HG02973 (cell line): Measurements from ENCODE around the gene MYOM1.
"Not testable (repeated sequence)": the region's sequence is repeated elsewhere in the genome, so short reads cannot be mapped to it uniquely, and the experiment has no call there.

Source experiments
- ATAC-seq: cut with Tn5 transposase; IDR thresholded peaks from one replicate; pipeline ENCODE4 v1.9.1; 2021; ENCODE audit warnings: moderate library complexity; ENCODE audit not compliant: unreplicated experiment

Gene MYOM1

DNA sequence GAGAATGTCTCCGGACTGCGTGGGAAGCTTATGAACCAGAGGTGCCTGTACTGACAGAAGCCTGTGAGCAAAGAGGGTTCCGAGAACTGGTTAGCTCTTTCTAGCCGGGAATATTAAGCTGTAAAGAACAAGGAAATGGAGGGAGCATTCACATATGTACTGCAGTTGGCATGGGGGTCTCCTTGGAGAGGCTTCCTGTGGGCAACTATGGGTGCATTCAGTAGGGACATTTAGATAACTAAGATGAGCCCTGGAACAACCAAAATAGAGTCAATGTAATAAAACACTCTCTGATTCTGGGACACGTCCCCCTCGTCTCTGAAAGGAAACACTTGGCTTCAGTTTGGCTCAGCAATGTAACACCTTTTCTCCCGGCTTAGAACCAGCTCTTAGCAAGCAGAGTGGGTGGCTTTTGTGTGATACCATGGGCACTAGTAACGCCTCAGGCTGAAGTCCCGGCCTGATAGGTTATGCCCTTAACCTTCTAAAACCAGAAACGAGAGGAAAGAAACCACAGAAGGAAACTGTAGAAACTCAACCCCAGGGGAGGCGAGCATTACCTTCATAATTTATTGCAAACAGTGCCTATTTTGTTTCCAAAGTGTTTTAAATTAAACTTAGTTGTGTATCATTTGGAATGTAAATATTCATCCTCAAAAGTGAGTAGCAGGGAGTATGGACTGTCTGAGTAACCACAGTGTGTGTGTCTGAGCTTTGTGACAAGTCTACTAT lies 158.0 kb downstream of the MYOM1 start:
- ATAC-seq: peak; percentile 39

DNA sequence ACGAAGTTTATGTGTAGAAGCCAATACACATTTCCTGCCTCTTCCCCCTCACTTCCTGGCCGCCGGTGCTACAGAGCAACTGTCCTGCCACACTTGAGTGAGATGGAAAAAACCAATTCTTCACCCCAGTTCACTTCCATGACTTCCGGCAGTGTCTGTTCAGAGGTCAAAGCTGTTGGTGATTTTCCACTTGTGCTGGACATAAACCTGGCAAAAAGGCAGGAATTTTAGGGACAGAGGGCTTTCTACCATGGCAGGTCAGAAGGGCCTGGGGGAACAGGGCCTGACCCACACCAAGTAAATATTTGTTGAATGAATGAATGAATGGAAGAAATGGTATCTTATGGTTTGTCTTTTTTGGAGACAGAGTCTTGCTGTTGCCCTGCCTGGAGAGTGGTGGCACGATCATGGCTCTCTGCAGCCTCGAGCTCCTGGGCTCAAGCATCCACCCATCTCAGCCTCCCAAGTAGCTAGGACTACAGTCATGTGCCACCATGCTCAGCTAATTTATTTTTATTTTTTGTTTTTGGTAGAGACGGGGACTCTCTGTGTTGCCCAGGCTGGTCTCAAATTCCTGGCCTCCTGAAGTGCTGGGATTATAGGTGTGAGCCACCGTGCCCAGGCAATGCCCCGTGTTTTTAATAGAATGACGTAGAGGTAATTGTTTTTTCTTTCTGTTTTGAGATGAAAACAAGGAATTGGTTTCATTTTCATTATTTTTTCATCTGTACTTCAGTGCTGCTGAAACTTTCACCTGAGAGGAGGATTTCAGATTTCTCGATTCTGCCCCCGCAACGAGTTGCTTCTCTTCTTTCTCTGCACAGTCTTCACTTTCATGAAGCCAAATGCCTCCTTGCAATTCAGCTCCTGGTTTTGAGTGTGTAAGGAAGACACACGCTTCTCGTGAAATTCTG lies 158.8 kb downstream of the MYOM1 start:
- ATAC-seq: peak; percentile 48

GRCh38 chr18:3059272-3059671 lies 160.5 kb downstream of the MYOM1 start:
- no peak for ATAC-seq

DNA sequence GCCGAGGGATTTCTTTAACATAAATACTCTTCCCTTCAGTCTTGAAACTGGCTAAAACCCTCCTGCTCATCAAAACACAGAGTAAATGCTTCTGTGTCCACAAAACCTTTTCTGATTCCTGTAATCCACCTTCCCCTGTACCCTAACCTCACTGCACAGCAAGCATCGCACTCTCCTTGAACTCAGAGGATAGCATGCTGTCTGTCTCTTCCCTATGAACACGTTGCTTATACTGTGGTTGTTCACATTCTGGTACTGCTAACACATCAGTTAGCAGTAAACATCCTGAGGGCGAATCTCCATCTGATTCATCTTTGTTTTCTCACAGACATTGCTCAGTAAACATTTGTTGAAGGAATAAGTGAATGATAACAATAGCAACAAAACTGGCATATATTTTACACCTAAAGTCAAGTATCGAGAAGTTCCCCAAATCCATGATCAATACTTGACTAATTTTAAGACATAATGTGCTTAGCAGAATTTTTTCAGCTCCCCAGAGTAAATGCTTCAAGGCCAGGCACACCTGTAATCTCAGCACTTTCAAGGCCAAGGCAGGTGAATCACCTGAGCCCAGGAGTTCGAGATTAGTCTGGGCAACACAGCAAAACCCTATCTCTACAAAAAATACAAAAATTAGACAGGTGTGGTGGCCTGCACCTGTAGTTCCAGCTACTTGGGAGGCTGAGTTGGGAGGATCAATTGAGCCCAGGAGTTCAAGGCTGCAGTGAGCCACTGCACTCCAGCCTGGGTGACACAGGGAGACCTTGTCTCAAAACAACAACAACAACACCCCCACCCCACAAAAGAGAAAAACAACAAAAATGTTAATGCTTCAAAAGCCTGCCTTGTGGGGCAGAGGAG lies 161.2 kb downstream of the MYOM1 start:
- no peak for ATAC-seq

DNA sequence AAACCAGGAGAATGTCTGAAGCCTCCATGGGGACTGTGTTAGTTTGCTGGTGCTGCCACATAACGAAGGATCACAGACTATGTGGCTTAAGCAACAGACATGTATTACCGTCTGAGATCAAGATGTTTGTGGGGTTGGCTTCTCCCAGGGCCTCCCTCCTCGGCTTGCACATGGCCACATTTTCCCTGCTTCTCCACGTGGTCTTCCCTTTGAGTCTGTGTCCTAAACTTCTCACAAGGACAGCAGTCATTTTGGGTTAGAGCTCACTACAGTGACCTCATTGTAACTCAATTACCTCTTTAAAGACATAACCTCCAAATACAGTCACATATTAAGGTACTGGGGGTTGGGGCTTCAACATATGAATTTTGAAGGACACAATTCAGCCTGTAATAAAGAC lies 162.2 kb downstream of the MYOM1 start:
- no peak for ATAC-seq

DNA sequence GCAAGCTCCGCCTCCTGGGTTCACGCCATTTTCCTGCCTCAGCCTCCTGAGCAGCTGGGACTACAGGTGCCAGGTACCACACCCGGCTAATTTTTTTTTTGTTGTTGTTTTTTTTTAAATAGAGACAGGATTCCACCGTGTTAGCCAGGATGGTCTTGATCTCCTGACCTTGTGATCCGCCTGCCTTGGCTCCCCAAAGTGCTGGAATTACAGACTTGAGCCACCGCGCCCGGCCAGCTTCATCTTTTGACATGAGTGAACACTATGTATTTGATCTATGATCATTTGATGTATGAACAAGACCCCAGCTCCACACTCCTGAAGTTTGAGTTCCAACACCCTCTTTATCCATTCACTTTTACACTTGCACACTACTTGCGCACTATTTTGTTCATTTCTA lies 163.5 kb downstream of the MYOM1 start:
- no peak for ATAC-seq

DNA sequence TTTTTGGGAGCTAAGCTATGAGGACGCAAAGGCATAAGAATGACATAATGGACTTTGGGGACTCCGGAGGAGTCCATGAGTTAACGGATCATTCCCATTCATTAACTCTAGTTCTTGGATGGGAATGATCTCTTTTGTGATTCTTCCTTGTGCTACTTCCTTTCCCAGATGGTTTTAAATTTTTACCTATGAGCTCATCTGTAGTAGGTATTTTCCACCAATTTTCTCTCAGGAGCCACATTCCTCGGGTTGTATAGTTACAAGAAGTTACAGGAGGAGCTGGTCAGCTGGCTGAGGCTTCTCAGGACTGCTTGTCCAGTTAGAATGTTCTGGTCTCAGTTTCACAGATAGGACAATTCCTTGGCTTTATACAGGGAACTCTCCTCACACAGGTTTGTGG lies 164.0 kb downstream of the MYOM1 start:
- no peak for ATAC-seq

DNA sequence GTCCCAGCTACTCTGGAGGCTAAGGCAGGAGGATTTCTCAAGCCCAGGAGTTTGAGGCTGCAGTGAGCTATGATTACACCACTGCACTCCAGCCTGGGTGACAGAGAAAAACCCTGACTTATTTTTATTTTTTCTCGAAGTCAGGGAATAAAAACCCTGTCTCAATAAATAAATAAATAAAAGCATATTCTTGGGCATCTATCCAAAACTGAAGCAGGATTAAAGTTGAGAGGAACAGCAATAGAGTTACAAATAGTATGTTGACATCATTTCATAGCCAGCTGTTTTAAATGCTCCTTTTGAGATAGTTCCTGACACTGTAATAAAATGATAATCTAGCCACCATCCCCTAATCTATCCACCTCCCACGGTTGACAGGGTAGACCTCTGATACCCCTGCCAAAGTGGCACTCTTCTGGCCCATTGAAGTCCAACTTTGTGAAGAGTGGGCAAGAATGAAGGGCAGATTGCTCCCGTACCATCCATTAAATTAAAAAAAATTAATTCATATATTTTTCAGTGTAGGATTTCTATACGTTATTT lies 164.5 kb downstream of the MYOM1 start:
- no peak for ATAC-seq

DNA sequence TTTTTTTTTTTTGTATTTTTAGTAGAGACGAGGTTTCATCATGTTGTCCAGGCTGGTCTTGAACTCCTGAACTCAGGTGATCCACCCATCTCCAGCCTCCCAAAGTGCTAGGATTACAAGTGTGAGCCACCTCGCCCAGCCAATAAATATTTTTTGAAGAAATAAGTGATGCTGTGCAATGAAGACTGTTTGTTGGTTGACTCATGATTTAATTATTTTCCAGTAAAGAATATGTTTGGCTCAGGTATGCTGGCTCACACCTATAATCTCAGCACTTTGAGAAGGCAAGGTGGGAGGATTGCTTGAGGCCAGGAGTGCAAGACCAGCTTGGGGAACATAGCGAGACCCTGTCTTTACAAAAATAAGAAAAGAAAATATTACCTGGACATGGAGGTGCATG lies 165.0 kb downstream of the MYOM1 start:
- no peak for ATAC-seq

GRCh38 chr18:3054214-3054613 lies 165.6 kb downstream of the MYOM1 start:
- ATAC-seq: no peak

- no peak for ATAC-seq
These were observed 166.7 kb downstream of the MYOM1 start for GRCh38 chr18:3053081-3053480.

GRCh38 chr18:3052411-3052758 lies 167.4 kb downstream of the MYOM1 start:
- no peak for ATAC-seq

- no peak for ATAC-seq
These were observed 167.9 kb downstream of the MYOM1 start for GRCh38 chr18:3051718-3052410.

DNA sequence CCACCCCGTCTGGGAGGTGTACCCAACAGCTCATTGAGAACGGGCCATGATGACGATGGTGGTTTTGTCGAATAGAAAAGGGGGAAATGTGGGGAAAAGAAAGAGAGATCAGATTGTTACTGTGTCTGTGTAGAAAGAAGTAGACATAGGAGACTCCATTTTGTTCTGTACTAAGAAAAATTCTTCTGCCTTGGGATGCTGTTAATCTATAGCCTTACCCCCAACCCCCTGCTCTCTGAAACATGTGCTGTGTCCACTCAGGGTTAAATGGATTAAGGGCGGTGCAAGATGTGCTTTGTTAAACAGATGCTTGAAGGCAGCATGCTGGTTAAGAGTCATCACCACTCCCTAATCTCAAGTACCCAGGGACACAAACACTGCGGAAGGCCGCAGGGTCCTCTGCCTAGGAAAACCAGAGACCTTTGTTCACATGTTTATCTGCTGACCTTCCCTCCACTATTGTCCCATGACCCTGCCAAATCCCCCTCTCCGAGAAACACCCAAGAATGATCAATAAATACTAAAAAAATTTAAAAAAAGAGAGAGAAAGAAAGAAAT lies 169.8 kb downstream of the MYOM1 start:
- not testable (repeated sequence) for ATAC-seq

GRCh38 chr18:3048820-3049349 lies 170.9 kb downstream of the MYOM1 start:
- ATAC-seq: no peak

DNA sequence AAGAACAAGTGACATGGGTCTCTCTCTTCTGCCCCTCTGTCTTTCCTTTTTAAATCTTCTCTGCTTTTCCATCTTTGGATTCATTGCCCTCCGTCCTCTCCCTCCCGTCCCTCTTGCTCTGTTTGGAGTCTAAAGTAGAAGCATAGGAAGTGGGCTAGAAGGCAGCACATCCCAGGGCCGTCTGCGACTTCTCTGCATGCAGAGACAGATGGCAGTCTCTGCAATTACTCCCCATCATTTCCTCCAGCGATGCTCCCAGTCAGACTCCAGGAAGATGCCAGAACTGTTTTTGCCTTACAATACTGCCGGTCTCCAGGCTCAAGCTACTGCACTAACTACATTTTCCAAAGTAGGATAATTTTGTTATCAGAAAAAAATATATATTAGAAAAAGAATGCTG lies 171.6 kb downstream of the MYOM1 start:
- no peak for ATAC-seq

- ATAC-seq: no peak
These were observed 173.5 kb downstream of the MYOM1 start for GRCh38 chr18:3046216-3046808.

- ATAC-seq: no peak
These were observed 174.7 kb downstream of the MYOM1 start for GRCh38 chr18:3044931-3045698.

DNA sequence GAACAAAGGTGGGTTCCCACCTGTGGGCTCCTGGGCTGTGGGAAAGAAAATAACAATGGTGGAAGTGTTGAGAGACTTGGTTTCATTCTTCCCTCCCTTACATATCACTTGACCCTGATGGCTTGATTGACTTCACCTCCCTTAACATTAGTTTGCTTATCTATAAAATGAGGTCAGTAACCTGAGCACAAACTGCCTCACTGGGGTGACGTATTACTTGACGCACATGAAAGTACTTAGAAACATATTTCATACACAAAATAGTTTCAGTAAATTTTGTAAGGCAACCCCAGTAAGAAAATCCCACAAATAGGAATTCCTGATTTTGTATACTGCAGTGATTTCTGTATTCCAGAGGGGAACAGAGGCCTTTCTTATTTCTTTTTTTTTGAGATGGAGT lies 177.4 kb downstream of the MYOM1 start:
- ATAC-seq: no peak
